SK-N-MC (cell line): ENCODE measurements around the gene PDZD2.

Source experiments
- EZH2 ChIP-seq: fragments of 200-600 bp; sonication (generic); IDR thresholded peaks from one replicate; pipeline ENCODE4 v1.6.1; 2017; ENCODE audit warnings: antibody characterized with exemption
- FOXP2 ChIP-seq: optimal IDR thresholded peaks from 2 replicates; pipeline ENCODE3; 2011; ENCODE audit warnings: mild to moderate bottlenecking, moderate library complexity; ENCODE audit not compliant: insufficient read depth; ENCODE audit errors: extremely low read length, control extremely low read depth
- POLR2AphosphoS5 ChIP-seq: IDR thresholded peaks from 2 replicates; pipeline ENCODE4 v1.6.1; 2012; ENCODE audit warnings: mild to moderate bottlenecking, low read depth, low read length, borderline replicate concordance

- no peak for TF ChIP-seq POLR2AphosphoS5
- no peak for TF ChIP-seq EZH2
- no peak for TF ChIP-seq FOXP2
These were observed 404.2 kb downstream of the PDZD2 start for GRCh38 chr5:32043105-32043504.
